Cardiac septum (tissue), 1 donor: ENCODE data around the gene MPST. TPM values are rescaled to one million over a fixed set of nuclear protein-coding genes. Genes with fewer than 3 reads are reported as not detected.

Experiments used
- DNase-seq: peaks from one replicate; pipeline ENCODE4 v3.0.0-alpha.2; 2020; ENCODE audit warnings: low spot score
- intact Hi-C: fragments of 100-400 bp; cut with DNase I; formaldehyde crosslinking; loops from one replicate; pipeline ENCODE4 v1.14.0; 2022
- total RNA-seq: library from RNA; stranded (reverse); fragmentation: NEBNext Ultra II Directional; extraction: Animal tissue kit (Norgen Biotek cat#: 25700); gene quantifications from one replicate; pipeline ENCODE4 v1.2.1, GENCODE V29; 2021
- donor health status: DM: no; HTN: no; CAD: no.

The MPST gene
- total RNA-seq, 1 donor from 2014 or later = 33.5 TPM

DNA sequence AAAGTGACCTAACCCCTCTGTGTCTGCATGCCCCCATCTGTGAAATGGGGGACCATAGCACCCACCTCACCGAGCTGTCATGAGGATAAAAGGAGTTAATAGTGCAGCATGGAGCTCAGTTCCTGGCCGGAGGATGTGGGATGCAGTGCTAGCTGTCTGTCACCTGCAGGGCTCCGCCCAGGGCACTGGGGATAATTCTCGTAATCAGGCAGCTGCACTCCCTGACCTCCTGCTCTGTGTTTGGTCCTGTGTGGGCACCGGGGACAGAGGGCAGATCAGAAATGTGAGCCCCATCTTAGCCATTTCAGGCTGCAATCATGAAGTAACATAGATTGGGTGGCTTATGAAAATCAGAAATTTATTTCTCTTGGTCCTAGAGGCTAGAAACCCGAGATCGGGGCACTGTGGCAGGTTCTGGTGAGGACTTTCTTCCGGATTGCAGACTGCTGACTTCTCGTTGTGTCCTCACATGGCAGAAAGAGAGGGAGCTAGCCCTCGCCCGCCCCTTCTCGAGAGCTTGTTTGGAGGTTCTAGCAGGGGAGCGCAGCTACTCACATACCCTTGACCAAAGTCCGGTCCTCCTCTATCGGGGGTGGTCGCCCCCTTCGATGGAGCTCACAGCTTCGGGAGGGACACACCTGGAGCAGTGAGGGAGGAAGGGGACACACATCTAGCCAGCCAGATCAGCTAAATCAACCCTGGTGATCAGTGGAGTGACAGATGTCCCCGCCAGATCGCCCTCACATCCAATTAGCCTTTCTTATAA is 35.2 kb downstream of the MPST start:
- intact Hi-C loops = no loop called here
- no peak for DNase-seq

DNA sequence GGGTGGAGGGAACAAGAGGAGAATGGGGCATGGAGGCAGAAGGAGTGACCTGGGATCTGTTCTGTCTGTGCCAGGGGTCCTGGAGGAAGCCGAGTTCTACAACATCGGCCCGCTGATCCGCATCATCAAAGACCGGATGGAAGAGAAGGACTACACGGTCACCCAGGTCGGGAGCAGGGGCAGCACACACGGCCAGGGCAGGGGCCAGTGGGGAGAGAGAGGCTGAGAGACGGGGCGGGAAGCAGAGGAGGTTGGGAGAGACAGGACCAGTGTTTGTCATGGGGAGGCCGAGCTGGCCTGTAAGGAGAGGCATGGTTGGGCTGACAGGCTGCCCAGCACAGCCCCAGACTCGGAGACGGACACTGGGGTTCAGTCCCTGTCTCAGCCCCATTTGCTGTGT is 36.7 kb downstream of the MPST start:
- no peak for DNase-seq
- intact Hi-C loops = no loop called here

DNA sequence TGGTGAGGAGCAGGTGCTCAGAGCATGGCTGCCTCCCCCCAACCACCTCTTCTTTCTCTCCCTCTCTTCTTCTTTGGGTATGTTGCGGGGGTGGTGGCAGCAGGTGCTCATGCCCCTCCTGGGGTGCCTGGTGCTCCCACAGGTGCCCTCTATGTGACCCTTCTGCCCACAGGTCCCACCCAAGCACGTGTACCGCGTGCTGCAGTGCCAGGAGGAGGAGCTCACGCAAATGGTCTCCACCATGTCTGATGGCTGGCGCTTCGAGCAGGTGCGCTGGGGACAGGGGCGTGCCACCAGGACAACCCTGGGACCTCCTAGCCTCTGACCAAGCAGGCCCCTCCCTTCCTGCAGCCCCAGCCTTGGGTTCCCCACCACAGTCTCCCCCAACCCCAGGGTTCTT is 37.7 kb downstream of the MPST start:
- no peak for DNase-seq
- intact Hi-C loops = no loop called here

DNA sequence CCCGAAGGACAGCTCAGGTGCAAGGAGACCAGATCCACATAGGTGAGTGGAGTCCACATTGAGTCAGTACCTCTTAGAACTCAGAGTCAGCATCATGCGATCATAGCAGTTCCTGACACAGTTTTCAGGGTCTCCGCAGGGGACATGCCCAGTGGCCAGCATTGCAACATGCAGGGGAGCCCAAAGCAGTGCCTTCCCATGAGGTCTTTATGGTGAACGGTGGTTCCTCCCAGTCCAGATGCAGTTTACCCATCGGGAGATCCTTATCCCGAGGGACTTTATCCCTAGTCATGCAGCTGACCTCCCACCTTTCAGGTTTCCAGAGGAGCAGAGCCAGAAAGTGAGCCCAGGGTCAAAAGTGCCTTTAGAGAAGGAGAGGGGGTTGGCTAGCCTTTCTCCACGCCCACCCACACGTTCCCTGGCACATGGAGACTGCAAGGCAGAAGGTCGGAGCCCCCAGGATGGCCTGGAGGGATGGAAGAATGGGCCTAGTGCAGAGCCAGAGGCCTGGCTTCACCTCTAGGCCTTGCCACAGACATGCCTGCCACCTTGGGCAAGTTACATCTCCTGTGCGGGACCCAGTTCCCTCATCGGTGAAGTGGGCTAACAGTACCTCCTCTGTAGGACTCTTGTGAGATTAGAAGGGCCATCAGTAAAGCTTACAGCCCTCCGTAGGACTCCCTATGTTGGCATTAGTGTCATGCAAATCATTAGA is 38.4 kb downstream of the MPST start:
- no peak for DNase-seq
- intact Hi-C loops = no loop called here

DNA sequence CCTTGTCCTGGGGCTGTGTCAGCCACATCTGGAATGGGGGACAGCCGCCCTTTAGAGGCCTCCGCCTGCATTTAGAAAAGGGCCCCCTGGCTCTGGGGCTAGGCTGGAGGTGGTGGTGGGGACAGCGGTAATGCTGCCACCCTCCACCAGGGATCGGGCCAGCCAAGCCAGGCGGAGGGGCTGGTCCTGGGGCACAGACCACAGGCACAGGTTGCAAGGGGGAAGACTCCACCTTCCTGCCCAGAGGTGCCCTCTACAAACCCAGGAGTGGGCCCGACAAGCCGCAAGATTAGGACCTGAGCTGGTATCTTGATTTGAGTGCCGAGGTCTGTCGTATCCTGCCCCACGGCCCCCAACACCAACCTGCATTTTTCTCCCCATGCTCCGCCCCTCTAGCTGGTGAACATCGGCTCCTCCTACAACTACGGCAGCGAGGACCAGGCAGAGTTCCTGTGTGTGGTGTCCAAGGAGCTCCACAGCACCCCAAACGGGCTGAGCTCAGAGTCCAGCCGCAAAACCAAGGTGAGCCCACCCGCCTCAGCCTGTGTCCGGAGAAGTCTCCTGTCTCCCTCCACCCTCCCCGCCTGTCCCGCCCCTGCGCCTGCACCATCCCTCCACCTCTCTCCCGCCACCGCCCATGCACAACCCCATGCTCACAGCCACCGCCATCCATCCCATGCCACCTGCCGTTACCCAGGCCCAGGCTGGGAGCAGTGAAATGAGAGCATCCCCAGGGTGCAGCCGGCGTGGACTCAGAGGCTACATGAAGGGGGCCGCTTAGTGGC is 39.6 kb downstream of the MPST start:
- DNase-seq = no peak
- intact Hi-C loops = no loop called here

DNA sequence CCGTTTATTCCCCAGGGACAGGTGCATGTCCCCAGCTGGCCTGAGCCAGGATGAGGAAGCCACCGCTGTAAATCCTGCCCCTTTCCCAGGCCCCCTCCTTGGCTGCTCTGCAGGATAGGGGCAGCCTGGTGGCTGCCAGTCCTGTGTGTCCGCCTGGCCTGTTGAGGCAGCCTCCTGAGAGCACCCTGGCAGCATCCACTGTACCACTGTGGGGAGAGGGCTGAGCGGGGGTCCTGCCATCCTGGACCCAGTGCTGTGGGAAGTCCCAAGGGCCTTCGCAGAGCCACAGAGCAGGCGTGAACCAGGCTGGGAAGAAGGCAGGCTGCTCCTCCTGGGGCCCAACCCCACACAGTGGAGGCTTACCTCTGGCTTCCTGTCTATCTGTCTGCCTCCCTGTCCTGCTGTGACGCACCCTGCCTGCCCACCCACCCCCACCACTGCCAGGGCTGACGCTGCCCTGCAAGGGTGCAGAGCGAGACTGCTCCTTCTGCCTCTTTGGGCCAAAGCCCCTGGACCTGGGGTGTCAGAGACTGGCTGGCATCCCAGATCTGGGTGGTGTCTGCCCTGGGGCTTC is 40.4 kb downstream of the MPST start:
- DNase-seq = no peak
- intact Hi-C loops = no loop called here

DNA sequence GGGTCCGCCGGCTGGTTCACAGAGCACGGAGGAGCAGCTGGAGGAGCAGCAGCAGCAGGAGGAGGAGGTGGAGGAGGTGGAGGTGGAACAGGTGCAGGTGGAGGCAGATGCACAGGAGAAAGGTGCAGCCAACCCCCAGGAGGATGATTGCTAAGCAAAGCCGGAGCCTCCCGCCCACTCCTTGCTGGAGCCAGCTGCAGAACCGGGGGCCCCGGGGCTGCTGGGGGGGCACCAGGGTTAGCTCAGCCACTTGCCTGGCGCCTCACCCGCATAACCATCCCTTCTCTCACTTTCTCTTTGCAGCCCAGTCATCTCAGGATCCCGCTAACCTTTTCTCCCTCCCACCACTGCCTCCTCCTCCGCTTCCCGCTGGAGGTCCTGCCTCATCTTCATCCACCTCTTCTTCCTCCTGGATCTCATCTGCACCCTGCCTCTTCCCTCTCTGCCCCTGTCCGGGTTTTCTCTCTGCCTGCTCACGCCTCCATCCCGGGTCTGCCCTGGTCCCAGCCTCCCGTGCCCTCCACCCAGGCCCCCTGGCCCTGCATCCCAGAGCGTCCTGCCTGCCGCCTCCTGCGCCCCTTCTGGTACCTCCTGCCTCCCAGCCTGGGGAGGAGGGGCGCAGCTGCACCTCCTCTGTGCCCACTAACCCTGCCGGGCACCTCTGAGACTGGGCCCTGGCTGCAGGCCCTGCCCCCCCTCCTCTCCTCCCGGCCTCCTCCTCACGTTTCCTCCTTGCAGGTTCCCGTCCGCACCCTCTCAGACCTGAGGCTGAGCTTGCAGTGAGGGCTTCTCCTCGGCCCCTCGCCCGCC is 41.5 kb downstream of the MPST start:
- intact Hi-C loops = no loop called here
- DNase-seq = no peak

DNA sequence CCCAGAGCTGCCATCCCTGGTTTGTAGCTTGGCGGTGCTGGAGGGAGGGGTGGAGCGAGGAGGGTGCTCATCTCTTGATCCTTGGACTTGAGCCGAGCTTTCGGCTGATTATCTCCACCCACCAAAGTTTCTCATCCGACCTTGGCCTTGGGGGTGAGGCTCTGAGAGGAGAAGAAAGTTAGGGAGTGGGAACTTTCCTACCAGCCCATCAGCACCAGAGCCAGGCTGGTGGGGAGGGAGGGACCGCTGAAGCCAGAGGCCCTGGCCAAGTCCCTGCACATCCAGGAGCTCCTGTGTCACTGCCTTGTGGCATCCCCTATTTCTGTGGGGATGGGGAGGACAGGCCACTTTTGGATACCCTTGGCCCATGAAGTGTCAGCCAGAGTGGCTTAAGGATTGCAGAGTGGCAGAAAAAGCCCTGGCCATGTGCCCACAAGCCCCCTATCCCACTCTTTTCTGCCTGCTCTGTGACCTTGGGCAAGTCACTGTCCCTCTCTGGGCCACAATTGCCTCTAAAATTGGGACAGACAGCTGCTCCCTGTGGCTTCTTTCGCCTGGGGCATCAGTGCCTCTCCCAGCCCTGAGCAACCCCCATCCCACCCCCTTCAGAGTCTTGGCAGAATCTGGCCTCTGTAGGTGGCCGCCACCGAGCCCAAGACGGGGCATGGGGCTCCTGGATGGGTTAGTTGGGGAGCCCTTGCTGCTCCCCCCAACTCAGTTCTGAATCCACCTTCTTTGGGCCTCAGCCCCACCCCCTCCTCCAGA is 42.3 kb downstream of the MPST start:
- intact Hi-C loops = no loop called here
- no peak for DNase-seq

DNA sequence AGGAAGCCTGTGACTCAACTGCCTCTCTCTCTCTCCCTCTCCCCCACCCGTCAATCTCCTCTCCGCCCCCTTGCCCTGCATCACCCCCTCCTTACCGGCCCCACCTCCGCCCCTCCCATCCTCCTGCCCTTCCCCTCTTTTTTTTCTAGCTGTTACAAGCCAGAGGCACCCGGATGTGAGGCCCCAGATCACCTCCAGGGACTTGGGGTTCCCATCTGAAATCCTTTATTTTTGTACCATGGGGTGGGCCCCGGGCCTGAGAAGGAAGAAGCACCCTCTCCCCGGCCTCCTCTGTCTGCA is 42.8 kb downstream of the MPST start:
- DNase-seq = no peak
- intact Hi-C loops = no loop called here

DNA sequence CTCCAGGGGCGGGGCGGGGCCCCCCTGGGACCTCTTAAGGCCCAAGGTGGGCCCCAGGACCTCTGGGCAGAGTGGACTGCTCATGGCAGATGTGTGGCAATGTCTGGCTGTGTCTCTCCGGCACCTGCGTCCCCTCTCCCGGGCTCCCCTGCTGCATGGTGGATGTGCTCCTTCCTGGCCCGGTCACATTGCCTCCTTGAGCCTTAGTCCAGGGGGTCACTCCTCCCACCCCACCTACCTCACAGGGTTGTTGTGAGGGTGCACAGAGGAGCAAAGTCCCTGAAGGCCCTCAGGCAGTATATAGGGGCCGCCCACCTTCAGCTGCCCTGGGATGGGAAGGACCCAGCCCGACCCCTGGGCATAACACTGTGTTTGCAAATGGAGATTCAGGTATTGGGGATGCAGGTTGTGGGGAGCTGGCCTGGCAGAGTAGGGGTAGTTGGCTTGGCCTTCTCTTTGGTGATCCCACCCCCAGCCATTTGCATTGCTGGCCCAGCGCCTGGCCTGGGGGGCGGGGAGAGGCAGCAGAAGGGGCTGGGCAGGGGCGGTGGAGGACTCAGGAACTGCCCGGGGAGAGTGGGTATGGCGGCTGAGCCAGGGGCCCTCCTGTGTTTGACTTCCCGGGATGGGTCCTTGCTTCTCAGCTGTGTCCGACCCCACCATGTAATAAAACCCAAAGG is 43.3 kb downstream of the MPST start:
- DNase-seq = no peak
- intact Hi-C loops = no loop called here

DNA sequence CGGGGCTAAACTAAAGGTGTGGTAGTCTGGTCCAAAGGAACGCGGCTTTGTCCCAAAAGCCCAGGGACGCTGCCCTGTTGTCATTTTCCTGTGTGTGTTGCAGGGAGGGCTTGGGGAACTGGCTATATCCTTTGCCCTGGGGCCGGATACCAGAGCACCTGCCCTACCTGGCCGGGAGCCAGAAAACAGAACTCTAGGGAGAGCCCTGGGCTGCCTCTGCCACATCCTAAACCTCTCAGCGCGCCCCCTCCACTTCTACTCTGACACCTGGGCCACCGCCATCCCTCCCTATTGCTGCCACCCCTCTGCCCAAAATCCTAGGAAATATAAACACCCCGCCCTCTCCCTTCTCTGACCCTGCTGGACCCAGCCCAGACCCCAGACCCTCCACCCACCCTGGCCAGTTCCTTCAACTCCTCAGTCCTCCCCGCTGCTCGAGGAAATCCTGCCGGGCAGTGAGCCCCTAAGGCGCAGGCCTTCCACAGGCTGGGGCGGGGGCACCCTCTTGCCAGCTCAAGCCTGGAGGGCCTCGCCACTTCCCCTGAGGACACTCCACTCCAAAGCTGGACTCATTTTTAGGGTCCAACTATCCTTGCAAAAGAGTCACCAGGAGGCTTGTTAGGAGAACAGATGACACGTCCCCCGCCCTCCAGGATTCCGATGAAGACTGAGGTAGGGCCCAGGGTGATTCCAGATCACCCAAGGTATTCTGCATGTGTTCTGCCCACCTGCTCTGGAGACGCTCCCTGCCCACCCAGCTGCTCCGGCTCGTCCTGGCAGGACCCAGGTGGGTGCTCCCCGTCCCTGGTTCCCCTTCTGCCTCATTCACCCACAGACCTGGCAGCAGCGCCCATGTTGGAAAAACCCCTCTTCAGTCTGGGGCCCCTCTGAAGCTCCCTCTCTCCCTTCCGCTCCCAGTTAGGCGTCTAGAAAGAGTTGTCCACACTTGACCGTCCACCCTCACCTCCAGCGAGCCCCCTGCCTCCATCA is 44.2 kb downstream of the MPST start:
- no peak for DNase-seq
- intact Hi-C loops = no loop called here

DNA sequence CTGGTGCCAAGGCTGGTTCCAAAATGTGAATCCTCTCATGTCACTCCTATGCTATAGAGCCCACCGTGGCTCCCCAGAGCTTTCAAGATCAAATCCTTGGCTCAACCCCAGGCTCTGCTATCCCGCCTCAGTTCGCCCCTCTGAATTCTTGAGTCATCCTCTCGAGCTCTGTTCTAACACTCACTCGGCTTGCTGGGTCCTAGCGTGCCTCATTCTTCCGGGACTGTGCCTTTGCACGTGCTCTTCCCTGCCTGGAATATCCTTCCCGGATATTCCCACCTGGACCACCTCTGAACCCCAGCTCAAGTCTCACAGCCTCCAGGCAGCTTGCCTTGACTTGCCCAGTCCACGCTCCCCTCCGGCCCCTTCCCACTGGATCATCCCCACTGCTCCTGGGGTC is 45.0 kb downstream of the MPST start:
- intact Hi-C loops = no loop called here
- DNase-seq = no peak

DNA sequence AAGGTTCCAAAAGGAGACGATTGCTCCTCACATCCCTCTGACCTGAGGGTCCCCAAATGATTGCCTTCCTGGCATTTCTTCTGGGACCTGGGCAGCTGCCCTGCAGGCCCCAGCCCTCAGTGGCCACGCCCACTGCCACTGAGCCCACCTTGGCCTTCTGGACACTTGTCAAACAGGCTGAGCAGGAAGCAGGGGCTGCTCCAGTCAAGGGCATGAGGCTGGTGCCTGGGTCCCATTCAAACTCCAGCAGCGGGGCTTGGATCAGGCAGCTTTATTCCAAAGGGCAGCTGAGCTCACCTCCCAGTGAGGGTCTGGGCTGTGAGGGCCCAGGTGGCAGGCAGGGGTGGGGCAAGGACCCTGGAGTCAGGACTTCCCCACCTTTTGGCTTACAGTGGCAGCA is 45.6 kb downstream of the MPST start:
- DNase-seq = no peak
- intact Hi-C loops = no loop called here

DNA sequence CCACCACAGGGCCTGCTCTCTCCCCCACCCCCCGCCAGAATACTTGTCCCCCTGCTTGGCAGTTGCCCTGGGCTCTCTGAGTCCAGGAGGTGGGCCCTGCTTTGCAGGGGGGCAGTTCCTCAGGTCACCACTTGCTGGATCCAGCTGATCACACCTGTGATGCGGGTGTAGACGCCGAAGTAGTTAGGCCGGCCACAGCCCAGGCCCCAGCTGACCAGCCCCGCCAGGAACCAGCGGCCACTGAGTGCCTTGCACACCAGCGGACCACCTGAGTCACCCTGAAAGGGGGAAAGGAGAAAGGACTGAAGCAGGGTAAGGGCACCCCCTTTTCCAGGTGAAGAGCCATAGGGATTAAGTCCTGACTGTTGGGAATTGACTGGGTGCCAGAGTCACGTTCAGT is 46.4 kb downstream of the MPST start:
- intact Hi-C loops = no loop called here
- no peak for DNase-seq

DNA sequence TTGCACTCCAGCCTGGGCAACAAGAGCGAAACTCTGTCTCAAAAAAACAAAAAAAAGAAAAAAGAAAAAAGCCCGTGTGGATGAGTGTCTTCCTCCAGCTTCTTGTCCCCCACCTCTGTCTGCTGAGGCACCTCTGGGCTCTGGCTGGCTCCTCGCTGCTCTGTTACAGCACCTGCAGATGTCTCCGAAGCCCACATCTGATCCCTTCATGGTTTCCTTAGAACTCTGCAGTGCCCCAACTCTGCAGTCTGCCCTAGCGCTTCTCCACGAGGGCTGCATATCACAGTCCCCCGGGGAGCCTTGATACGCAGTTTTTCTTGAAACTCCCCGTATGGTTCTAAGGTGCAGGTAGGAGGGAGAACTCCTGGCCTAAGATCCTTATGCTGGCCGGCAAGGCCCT is 47.9 kb downstream of the MPST start:
- no peak for DNase-seq
- intact Hi-C loops = no loop called here

DNA sequence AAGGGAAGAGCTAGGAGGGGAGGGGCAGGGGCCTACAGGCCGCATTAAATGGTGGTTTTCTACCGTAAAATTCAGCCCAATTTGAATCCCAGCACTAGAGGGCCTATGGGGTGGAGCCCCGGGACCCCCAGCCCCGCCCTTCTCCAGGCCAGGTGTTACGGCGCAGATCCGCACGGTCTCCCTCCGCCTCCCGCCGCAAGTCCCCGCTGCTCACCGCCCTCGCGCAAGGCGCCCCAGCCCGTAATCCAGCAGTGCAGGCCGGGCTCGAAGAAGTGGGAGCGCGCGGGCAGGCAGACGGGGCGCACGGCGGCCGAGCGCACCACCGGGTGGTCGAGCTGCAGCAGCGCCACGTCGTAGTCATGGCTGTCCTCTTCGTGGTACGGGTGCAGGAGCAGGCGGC is 49.3 kb downstream of the MPST start:
- intact Hi-C loops = no loop called here
- no peak for DNase-seq

DNA sequence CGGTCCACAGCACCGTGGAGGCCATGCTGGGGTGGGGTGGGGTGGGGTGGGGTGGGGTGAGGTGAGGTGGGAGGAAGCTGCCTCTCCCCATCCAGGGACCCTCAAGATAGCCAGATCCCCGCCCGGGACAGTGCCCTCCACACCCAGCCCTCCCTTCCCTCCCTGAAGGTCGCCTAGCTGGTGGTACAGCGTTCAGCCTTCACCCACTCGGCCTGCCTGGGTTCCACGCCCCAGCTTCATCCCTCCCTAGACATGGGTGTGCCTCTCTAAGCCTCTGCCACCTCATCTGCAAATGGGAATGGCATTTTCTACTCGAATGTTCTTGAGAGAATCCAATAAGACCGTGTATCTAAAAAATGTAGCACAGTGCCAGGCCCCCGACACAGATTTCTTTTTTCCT is 49.8 kb downstream of the MPST start:
- no peak for DNase-seq
- intact Hi-C loops = no loop called here
